ENCODE data around the gene CD34.

CD34 gene

GRCh38 chr1:207873055-207873890 is 37.7 kb downstream of the CD34 start:
- no peak for DNase-seq (ENCODE audit: low spot score)

DNA sequence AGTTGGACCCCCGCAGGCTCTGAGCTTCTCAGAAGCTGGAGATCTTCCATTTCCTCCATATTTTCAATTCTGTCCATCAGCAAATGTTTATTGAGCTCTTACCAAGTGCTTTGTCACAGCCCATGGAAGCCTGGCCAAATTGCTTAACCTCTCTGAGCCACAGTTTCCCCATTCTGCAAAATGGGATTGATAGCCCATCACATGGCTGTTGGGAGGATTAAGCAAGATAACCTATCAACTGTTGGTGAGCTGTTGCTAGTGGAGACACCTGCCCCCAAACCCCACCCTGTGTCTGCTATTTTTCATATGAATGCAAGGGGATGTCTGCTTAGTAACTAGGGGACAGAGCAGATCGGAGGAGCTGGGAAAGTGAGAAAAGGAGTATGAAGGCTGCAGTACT is 38.3 kb downstream of the CD34 start:
- no peak for DNase-seq (ENCODE audit: low spot score)

DNA sequence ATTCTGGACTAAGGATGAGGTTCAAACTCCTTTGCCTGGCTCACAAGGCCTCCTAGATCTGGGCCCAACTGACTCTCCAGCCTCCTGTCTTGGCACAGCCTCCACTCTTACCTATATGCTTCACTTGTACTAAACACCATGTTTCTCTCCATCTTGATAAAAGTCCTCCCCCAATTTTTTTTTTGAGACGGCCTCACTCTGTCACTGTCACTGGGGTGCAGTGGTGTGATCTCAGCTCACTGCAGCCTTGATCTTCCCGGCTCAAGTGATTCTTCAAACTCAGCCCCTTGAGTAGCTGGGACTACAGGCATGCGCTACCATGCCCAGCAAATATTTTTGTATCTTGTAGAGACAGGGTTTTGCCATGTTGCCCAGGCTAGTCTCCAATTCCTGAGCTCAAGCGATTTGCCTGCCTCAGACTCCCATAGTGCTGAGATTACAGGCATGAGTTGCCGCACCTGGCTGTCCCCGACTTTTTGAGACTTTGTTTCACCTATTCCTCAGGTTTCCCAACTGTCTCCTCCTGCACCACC is 39.7 kb downstream of the CD34 start:
- no peak for DNase-seq (ENCODE audit: low spot score)

DNA sequence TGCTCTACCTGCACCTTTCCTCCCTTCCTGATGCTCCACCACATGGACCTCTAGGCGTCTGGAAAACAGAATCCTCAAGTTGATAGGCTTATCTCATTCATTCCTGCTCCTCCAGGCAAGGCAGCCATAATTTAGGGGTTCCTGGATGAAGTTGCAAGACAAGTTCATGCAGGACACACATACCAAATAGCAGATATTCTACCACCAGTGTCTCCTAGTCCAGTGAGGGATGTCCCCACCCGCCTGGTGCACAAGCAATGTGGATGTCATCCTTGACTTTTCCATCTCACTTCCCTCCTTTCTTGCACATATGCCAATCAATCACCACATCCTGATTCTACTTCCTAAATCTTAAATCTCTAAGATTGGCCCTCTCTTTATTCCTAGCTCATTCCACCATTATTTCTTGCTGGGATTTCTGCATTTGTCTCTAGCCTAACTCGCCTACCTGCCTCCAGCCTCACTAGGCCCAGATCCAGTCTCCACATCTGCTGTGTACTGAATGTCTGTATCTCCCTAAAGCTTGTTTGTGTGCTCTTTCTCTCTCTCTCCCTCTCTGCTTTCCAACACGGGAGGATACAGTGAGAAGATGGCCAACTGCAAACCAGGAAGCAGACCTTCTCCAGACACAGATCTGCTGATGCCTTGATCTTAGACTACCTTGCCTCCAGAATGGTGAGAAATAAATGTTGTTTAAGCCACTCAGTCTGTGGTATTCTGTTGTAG is 40.5 kb downstream of the CD34 start:
- no peak for DNase-seq (ENCODE audit: low spot score)

GRCh38 chr1:207869859-207870258 is 41.1 kb downstream of the CD34 start:
- DNase-seq (ENCODE audit: low spot score) = no peak

- peak; percentile 84 for DNase-seq (ENCODE audit: low spot score)
These were observed 41.9 kb downstream of the CD34 start for GRCh38 chr1:207868774-207869721.

- peak; percentile 58 for DNase-seq (ENCODE audit: low spot score)
These were observed 42.6 kb downstream of the CD34 start for GRCh38 chr1:207868251-207868773.

DNA sequence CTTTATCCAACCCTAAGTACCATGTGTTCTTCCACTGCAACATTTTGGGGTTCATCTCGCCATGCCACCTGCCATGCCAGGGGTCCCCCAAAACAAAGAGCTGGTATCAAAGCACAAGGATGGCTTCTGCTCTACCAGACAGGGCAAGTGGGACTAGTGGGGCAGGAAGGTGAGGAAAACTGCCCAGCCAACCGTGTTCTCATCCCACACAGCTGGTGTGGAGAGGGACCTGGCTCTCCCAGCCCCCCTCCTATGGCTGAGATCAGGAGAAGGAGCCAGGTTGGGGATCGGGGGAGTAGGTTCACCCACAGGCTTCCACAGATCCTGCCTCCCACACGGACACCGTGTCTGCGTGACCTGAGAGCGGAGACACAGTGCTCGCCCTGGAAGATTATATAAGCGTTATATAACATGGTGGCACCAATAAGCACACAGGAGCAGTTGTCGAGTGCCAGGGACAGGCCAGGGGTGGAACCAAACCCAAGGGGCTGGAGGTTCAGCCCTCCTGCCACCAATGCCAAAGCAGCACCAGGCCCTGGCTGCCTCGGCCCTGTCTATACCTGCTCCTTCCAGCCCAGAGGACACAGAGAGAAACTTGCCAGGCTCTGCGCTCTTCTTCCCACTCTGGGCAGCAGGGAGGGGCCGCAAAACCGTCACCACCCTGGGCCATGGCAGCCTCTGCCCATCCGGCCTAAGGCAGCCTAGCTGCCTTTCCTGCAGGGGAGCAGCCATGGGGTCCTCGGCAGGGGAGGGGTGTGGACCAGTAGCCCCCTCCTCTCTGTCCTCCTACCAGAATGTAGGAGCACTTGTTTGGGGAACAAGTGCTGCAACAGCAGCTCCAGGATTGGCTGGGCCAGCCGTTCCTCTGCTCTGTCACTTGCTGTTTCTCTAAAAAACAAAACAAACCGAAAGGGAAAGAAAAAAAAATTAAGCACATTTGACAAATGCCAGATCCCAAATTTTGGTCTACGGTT is 43.5 kb downstream of the CD34 start:
- peak; percentile 18 for DNase-seq (ENCODE audit: low spot score)

GRCh38 chr1:207866471-207867135 is 44.3 kb downstream of the CD34 start:
- peak; percentile 17 for DNase-seq (ENCODE audit: low spot score)

GRCh38 chr1:207863893-207864535 is 46.9 kb downstream of the CD34 start:
- DNase-seq (ENCODE audit: low spot score) = no peak

- no peak for DNase-seq (ENCODE audit: low spot score)
These were observed 48.6 kb downstream of the CD34 start for GRCh38 chr1:207862241-207862787.

GRCh38 chr1:207861442-207862177 is 49.3 kb downstream of the CD34 start:
- DNase-seq (ENCODE audit: low spot score) = peak; percentile 50

DNA sequence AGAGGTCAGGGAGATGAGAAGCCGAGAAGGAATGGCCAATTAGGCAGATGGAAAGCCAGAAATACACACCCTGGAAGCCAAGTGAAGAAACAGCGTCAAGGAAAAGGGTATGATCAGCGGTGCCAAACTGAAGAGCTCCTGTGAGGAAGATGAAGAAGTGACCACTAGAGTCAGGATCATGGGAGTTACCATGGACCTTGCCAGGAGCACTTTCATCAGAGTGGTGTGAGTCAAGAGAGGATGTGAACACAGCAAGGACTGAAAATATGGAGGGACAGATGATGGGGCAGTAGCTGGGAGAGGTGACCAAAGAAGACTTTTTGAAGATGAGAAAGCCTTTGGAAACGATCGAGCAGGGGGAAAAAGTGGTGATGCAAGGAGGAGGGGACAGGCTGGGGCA is 50.4 kb downstream of the CD34 start:
- no peak for DNase-seq (ENCODE audit: low spot score)

DNA sequence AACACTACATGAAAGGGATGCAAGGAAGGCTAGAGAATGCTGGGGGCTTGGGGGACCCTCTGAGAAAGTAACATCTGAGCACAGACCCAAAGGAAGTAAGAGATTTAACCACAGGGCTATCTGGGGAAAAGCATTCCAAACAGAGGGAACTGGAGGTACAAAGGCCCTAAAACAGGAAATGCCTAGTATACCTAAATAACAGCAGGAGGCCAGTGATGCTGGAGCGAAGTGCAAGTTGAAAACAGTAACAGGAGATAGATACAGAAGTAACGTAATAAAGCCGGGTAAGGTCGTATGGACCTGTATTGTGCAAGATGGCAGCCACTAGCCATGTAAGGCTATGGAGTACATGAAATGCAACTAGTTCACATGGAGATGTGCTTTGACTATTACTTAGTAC is 52.1 kb downstream of the CD34 start:
- DNase-seq (ENCODE audit: low spot score) = no peak

- DNase-seq (ENCODE audit: low spot score) = no peak
These were observed 52.6 kb downstream of the CD34 start for GRCh38 chr1:207858281-207858680.

GRCh38 chr1:207857447-207857846 is 53.5 kb downstream of the CD34 start:
- DNase-seq (ENCODE audit: low spot score) = peak; percentile 79

DNA sequence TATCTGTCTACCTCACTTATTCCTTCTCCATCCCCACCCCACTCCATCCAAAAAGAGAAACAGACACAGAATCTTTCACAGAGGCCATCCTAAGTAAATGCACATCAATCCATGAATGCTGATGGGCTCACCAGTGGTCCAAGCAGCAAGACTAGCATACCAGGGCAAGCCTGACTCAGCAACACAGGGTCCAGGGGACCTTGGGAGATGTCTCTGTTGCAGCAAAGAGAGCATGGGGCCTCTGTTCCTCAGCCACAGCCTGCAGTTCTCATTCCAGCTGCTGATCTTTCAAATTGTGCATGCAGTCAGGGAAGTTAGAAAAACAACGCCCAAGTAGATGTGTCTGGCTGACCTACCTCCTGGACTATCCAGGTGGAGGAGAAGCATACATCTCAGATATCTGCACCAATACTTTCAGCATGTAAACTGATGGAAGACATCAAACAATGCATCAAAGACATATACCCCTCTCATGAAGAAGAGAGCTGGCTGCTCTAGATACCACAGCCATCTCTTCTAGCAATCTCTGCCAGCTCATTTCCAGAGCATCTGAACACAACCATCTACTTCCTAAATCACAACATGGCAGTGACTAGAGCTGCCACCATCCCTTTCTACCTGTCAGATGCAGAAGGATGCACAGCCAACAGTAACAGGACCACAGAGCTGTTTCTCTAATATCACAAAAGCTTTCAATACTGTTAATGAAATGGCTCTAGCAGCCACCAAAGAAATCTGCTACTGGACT is 54.5 kb downstream of the CD34 start:
- DNase-seq (ENCODE audit: low spot score) = no peak

DNA sequence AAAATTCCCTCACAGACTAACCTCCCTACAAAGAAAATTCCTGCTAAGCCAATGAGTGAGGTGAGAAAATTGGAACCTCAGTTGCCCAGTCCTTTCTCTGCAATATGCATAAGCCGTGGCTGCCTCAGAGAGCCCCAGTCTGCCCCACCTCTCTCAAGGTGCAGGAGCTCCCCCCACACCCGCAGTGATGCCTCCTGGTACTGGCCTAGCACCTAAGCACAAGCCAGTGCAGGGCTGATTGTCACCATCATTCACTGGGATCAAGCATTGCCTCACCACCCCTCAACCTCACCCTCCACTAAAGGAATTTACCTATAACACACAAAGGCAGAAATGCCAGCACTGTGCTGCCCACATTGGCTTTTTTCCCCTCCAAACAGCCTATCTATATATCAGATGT is 56.9 kb downstream of the CD34 start:
- no peak for DNase-seq (ENCODE audit: low spot score)
